Measurements from ENCODE around the gene RRP12. TPM values are rescaled to one million over a fixed set of nuclear protein-coding genes. Genes with fewer than 3 reads are reported as not detected.

RRP12 gene
- total and polyA plus RNA-seq, 9 of the 15 experiments (the other 6 are each of a cell fraction or from before 2014, with no cell fraction given) = 4.6 to 68.2 (median 21.8) TPM

GRCh38 chr10:97329766-97330165, 71.4 kb downstream of the RRP12 start:
- ChIA-PET CTCF (ENCODE audit: low intra/inter-chr PET ratio) (no interaction called here), POLR2A (interaction anchor here (0.5 to 1.9 kb wide), 3 partner anchors 8 to 10 kb away, joined by 3 to 9 read pairs (median 4); no protein-coding TSS in a partner anchor)
- DNase-seq (ENCODE audit: extremely low read depth in 1 of 4, low spot score in 3 of 4) = no peak
- TF ChIP-seq MEF2D (tag; conservative IDR thresholded peaks at IDR 0.05; ENCODE audit: low read depth) (no peak), KAT7 (CRISPR knock-in tag; IDR thresholded peaks at IDR 0.05; ENCODE audit: borderline replicate concordance) (0 out of 2 replicates have a peak, but pooled peaks have one; percentile 20), RFX1 (IDR thresholded peaks at IDR 0.05) (no peak)
- Histone ChIP-seq H4K20me1 (replicated peaks; ENCODE audit: control insufficient read depth, insufficient read depth, low read length) (no peaks in the 10 kb centered on the region), H2AFZ (ENCODE audit: low read depth, low read length) (no peak overlapping the region), H3K9ac (ENCODE audit: insufficient read depth in 1 of 2, low read depth in 2 of 2, low read length in 2 of 2) (no peak overlapping the region), H3K9me3 (replicated peaks; ENCODE audit: control insufficient read depth, insufficient read depth, low read depth, low read length) (no peaks in the 10 kb centered on the region), H3K4me3 (no peak overlapping the region), H3K4me1 (replicated peaks in 1 of 2; ENCODE audit: control insufficient read depth in 2 of 2, insufficient read depth in 2 of 2, low read length in 2 of 2) (peaks cover 29 to 32% of the 10 kb centered on the region in 2 experiments), H3K27me3 (ENCODE audit: control insufficient read depth in 2 of 2, insufficient read depth in 2 of 2, low read length in 2 of 2) (no peaks in the 10 kb centered on the region), H3K79me2 (ENCODE audit: control insufficient read depth, insufficient read depth, low read length) (peaks cover 51% of the 10 kb centered on the region), H3K4me2 (ENCODE audit: insufficient read depth, low read length) (peak overlapping the region; percentile 49), H3K9me1 (ENCODE audit: control insufficient read depth, insufficient read depth, low read length) (no peaks in the 10 kb centered on the region), H3K36me3 (ENCODE audit: control insufficient read depth, insufficient read depth, low read length) (peaks cover 27% of the 10 kb centered on the region), H3K27ac (ENCODE audit: extremely low read depth, low read depth, low read length) (peak overlapping the region; percentile 43; the same call in 2 of the 3 replicates)
- no peak for ATAC-seq
- no peak for FAIRE-seq
- 25% methylated on average over 1 of the region's 5 CpGs for WGBS (ENCODE audit: insufficient coverage, low coverage, missing lambda C conversion rate)
- intact Hi-C loops (cut with micrococcal nuclease) (loop anchor here (5.0 kb wide), 1 partner anchor 37 kb away; the partner anchor contains the start of gene ARHGAP19), in situ Hi-C loops (cut with MboI) (no loop called here)
- BruUV-seq (replicated peaks) = no TSS peak

- Histone ChIP-seq H3K27me3 (ENCODE audit: control insufficient read depth in 2 of 2, insufficient read depth in 2 of 2, low read length in 2 of 2) (no peaks in the 10 kb centered on the region), H3K36me3 (ENCODE audit: control insufficient read depth, insufficient read depth, low read length) (peaks cover 27% of the 10 kb centered on the region), H3K79me2 (ENCODE audit: control insufficient read depth, insufficient read depth, low read length) (peaks cover 49% of the 10 kb centered on the region), H3K27ac (ENCODE audit: extremely low read depth, low read depth, low read length) (no peak overlapping the region), H3K9ac (ENCODE audit: insufficient read depth in 1 of 2, low read depth in 2 of 2, low read length in 2 of 2) (no peak overlapping the region; a peak in 1 of 4 replicates), H3K9me3 (replicated peaks; ENCODE audit: control insufficient read depth, insufficient read depth, low read depth, low read length) (no peaks in the 10 kb centered on the region), H4K20me1 (replicated peaks; ENCODE audit: control insufficient read depth, insufficient read depth, low read length) (no peaks in the 10 kb centered on the region), H3K4me3 (no peak overlapping the region), H2AFZ (ENCODE audit: low read depth, low read length) (no peak overlapping the region), H3K9me1 (ENCODE audit: control insufficient read depth, insufficient read depth, low read length) (no peaks in the 10 kb centered on the region), H3K4me2 (ENCODE audit: insufficient read depth, low read length) (peak overlapping the region; percentile 37; the same call in 1 of the 2 replicates), H3K4me1 (replicated peaks in 1 of 2; ENCODE audit: control insufficient read depth in 2 of 2, insufficient read depth in 2 of 2, low read length in 2 of 2) (peaks cover 23 to 29% of the 10 kb centered on the region in 2 experiments)
- intact Hi-C loops (cut with micrococcal nuclease) (no loop called here), in situ Hi-C loops (cut with MboI) (no loop called here)
- CTCF ChIA-PET (ENCODE audit: low intra/inter-chr PET ratio) = no interaction called here
- DNase-seq (ENCODE audit: extremely low read depth in 1 of 4, low spot score in 3 of 4) (no peak), FAIRE-seq (no peak), ATAC-seq (no peak)
- peak; percentile 95 for TF ChIP-seq HMBOX1 (IDR thresholded peaks at IDR 0.05)
- peak; percentile 98 for TF ChIP-seq MAFF (IDR thresholded peaks at IDR 0.05; ENCODE audit: low read length)
- TF ChIP-seq CBFA2T3 (IDR thresholded peaks at IDR 0.05) = peak; percentile 62
- no peak for TF ChIP-seq ZNF311 (CRISPR knock-in tag; IDR thresholded peaks at IDR 0.05)
- TF ChIP-seq BRD9 (IDR thresholded peaks at IDR 0.05; ENCODE audit: low read depth, partially characterized antibody) = no peak
- TF ChIP-seq ARID1B (IDR thresholded peaks at IDR 0.05) = peak; percentile 18; the same call in 1 of the 2 replicates
- TF ChIP-seq CCNT2 (IDR thresholded peaks at IDR 0.05; ENCODE audit: borderline replicate concordance, extremely low read depth, insufficient read length, low read depth, low read length) = no peak
- peak; percentile 92 for TF ChIP-seq MAFG (tag; conservative IDR thresholded peaks at IDR 0.05)
- peak; percentile 54 to 61; a peak in 2 of 4 replicates for TF ChIP-seq KDM1A (IDR thresholded peaks at IDR 0.05)
- TF ChIP-seq RCOR1 (IDR thresholded peaks at IDR 0.05; ENCODE audit: borderline replicate concordance in 1 of 2, low read depth in 2 of 2, low read length in 2 of 2) = 0 out of 4 replicates have a peak, but pooled peaks of 1 of the 2 experiments have one; percentile 24
- peak; percentile 96 for TF ChIP-seq C11orf30 (IDR thresholded peaks at IDR 0.05; ENCODE audit: low read depth)
- TF ChIP-seq MAFK (IDR thresholded peaks at IDR 0.05; ENCODE audit: low read length) = peak; percentile 96
- no peak for TF ChIP-seq HDGF (IDR thresholded peaks at IDR 0.05)
- peak; percentile 97 for TF ChIP-seq ZNF316 (IDR thresholded peaks at IDR 0.05)
- WGBS (ENCODE audit: insufficient coverage, low coverage, missing lambda C conversion rate) = 27% methylated on average over 3 of the region's 3 CpGs
- BruUV-seq (replicated peaks) = no TSS peak
- POLR2A ChIA-PET = interaction anchor here (0.5 to 1.4 kb wide), 8 partner anchors 9 to 172 kb away, joined by 3 to 4 read pairs (median 4); no protein-coding TSS in a partner anchor
Observed at GRCh38 chr10:97328646-97329453, 72.3 kb downstream of the RRP12 start.

Measured in K562 (cell line).